Liver (tissue), 9 donors: ENCODE data around the gene LDLRAD4. TPM values are rescaled to one million over a fixed set of nuclear protein-coding genes. Genes with fewer than 3 reads are reported as not detected.

Experiments used
- DNase-seq: peaks from one replicate; pipeline ENCODE4 v3.0.0-alpha.2; 2017; ENCODE audit warnings: low spot score
- H3K27ac ChIP-seq, 2 donors: one replicate each; pipeline ENCODE4 v1.7.0; 2013; ENCODE audit warnings: inconsistent platforms in 2 of 2, low read length in 2 of 2, control low read depth in 1 of 2, low read depth in 1 of 2, mild to moderate bottlenecking in 1 of 2
- H3K27me3 ChIP-seq, 4 donors: one replicate each; pipeline versions ENCODE4 v1.6.1 to v1.7.0; 2013; ENCODE audit warnings: low read length in 3 of 4, inconsistent platforms in 1 of 4, mild to moderate bottlenecking in 1 of 4, moderate library complexity in 1 of 4; ENCODE audit not compliant: control insufficient read depth in 4 of 4, insufficient read depth in 4 of 4
- H3K36me3 ChIP-seq, 4 donors: one replicate each; pipeline versions ENCODE4 v1.6.1 to v1.7.0; 2013; ENCODE audit warnings: low read length in 3 of 4, mild to moderate bottlenecking in 3 of 4, low read depth in 1 of 4, moderate library complexity in 1 of 4; ENCODE audit not compliant: control insufficient read depth in 4 of 4, insufficient read depth in 3 of 4
- H3K4me1 ChIP-seq, 4 donors: one replicate each; pipeline versions ENCODE4 v1.6.1 to v1.7.0; 2013; ENCODE audit warnings: low read length in 3 of 4, mild to moderate bottlenecking in 3 of 4, moderate library complexity in 1 of 4; ENCODE audit not compliant: control insufficient read depth in 4 of 4, insufficient read depth in 4 of 4
- H3K4me3 ChIP-seq, 3 donors: one replicate each; pipeline versions ENCODE4 v1.6.1 to v1.7.0; 2013; ENCODE audit warnings: low read length in 3 of 3, control low read depth in 1 of 3, low read depth in 1 of 3, mild to moderate bottlenecking in 1 of 3
- H3K9ac ChIP-seq, 2 donors: one replicate each; pipeline ENCODE4 v1.7.0; 2013; ENCODE audit warnings: low read length in 2 of 2, mild to moderate bottlenecking in 2 of 2, moderate library complexity in 2 of 2, control low read depth in 1 of 2, low read depth in 1 of 2
- H3K9me3 ChIP-seq, 4 donors: one replicate each; pipeline versions ENCODE4 v1.6.1 to v1.7.0; 2013; ENCODE audit warnings: low read length in 3 of 4; ENCODE audit not compliant: control insufficient read depth in 4 of 4
- ATF3 ChIP-seq: IDR thresholded peaks from 2 replicates; pipeline ENCODE4 v1.6.1; 2016; ENCODE audit warnings: antibody characterized with exemption
- CTCF ChIP-seq: fragments of 150-350 bp; IDR thresholded peaks from 2 replicates; pipeline ENCODE4 v1.5.1; 2017; ENCODE audit warnings: improper control_type of control experiment, low read depth, low read length; ENCODE audit not compliant: missing input control
- EGR1 ChIP-seq, 2 donors: IDR thresholded peaks; 2 replicates each; pipeline ENCODE4 v1.6.1; 2016 to 2018; ENCODE audit warnings: antibody characterized with exemption in 2 of 2, low read depth in 2 of 2
- FOXA1 ChIP-seq: IDR thresholded peaks from 2 replicates; pipeline ENCODE4 v1.6.1; 2016; ENCODE audit warnings: antibody characterized with exemption
- FOXA2 ChIP-seq: IDR thresholded peaks from 2 replicates; pipeline ENCODE4 v1.6.1; 2016; ENCODE audit warnings: antibody characterized with exemption
- GABPA ChIP-seq, 2 donors: IDR thresholded peaks in 1 of 2; conservative IDR thresholded peaks in 1 of 2; 2 replicates each; pipeline ENCODE4 v1.6.1; 2016; ENCODE audit warnings: antibody characterized with exemption in 2 of 2, mild to moderate bottlenecking in 1 of 2, moderate library complexity in 1 of 2
- HNF4A ChIP-seq, 2 donors: conservative IDR thresholded peaks; 2 replicates each; pipeline ENCODE4 v1.6.1; 2016; ENCODE audit warnings: antibody characterized with exemption in 2 of 2, mild to moderate bottlenecking in 2 of 2
- HNF4G ChIP-seq: IDR thresholded peaks from 2 replicates; pipeline ENCODE4 v1.6.1; 2016; ENCODE audit warnings: antibody characterized with exemption
- JUND ChIP-seq, 2 donors: IDR thresholded peaks; 2 replicates each; pipeline ENCODE4 v1.6.1; 2016; ENCODE audit warnings: antibody characterized with exemption in 2 of 2
- NR2F2 ChIP-seq: IDR thresholded peaks from 2 replicates; pipeline ENCODE4 v1.6.1; 2016; ENCODE audit warnings: antibody characterized with exemption
- RAD21 ChIP-seq, 2 donors: IDR thresholded peaks; 2 replicates each; pipeline ENCODE4 v1.6.1; 2016; ENCODE audit warnings: antibody characterized with exemption in 2 of 2, mild to moderate bottlenecking in 2 of 2
- RXRA ChIP-seq, 2 donors: IDR thresholded peaks; 2 replicates each; pipeline ENCODE4 v1.6.1; 2017 to 2018; ENCODE audit warnings: antibody characterized with exemption in 2 of 2, mild to moderate bottlenecking in 1 of 2
- SP1 ChIP-seq: IDR thresholded peaks from 2 replicates; pipeline ENCODE4 v1.6.1; 2018; ENCODE audit warnings: antibody characterized with exemption, mild to moderate bottlenecking
- TAF1 ChIP-seq: conservative IDR thresholded peaks from 2 replicates; pipeline ENCODE4 v1.6.1; 2016; ENCODE audit warnings: antibody characterized with exemption, mild to moderate bottlenecking
- YY1 ChIP-seq: IDR thresholded peaks from 2 replicates; pipeline ENCODE4 v1.6.1; 2016; ENCODE audit warnings: antibody characterized with exemption, mild to moderate bottlenecking
- ZBTB33 ChIP-seq: IDR thresholded peaks from 2 replicates; pipeline ENCODE4 v1.6.1; 2016; ENCODE audit warnings: antibody characterized with exemption
- WGBS: extraction: QIAGEN DNeasy Blood & Tissue Kit; methylation state at CpG from one replicate; pipeline ENCODE4 v1.1.7; 2013; 5-methylcytosine and 5-hydroxymethylcytosine counted together
- polyA plus RNA-seq, 2 donors: library from polyadenylated mRNA; stranded (reverse) in 1 of 2; unstranded in 1 of 2; fragments of 200-250 nt in 1 of 2; fragments of >200 nt in 1 of 2; fragmentation: Nextera tagmentation in 1 of 2; extraction: Ambion mirVana in 1 of 2; gene quantifications; one replicate each; pipeline versions ENCODE4 v1.2.1 to v1.2.3, GENCODE V29; 2013 to 2015
- total RNA-seq, 2 donors: library from RNA; depleted of rRNA; stranded (reverse); fragments of >200 nt; gene quantifications; one replicate each; pipeline ENCODE4 v1.2.3, GENCODE V29; 2014
- TF ChIP-seq, protein P1 (sequence below): IDR thresholded peaks from 2 replicates; pipeline ENCODE4 v1.6.1; 2016; ENCODE audit warnings: antibody characterized with exemption
- TF ChIP-seq, protein P2 (sequence below): IDR thresholded peaks from 2 replicates; pipeline ENCODE4 v1.6.1; 2016; ENCODE audit warnings: antibody characterized with exemption, mild to moderate bottlenecking
- donor health status: healthy.
- donor health status: healthy.
- donor health status: healthy.
- donor health status: healthy.
- donor health status: healthy.

The LDLRAD4 gene
- total and polyA plus RNA-seq, 4 donors = 4.8 to 41.7 (median 12.7) TPM

GRCh38 chr18:13298262-13298661 lies 79.7 kb downstream of the LDLRAD4 start:
- Histone ChIP-seq H3K27ac (no peak overlapping the region), H3K9ac (no peak overlapping the region), H3K9me3 (no peaks in the 10 kb centered on the region), H3K36me3 (no peaks in the 10 kb centered on the region), H3K4me3 (no peak overlapping the region), H3K27me3 (no peaks in the 10 kb centered on the region), H3K4me1 (no peaks in the 10 kb centered on the region)
- TF ChIP-seq YY1 = no peak
- TF ChIP-seq HNF4G = no peak
- TF ChIP-seq SP1 = no peak
- no peak for TF ChIP-seq ATF3
- no peak for TF ChIP-seq EGR1 (IDR thresholded peaks at IDR 0.05; ENCODE audit: low read depth in 2 of 2)
- no peak for TF ChIP-seq HNF4A (conservative IDR thresholded peaks at IDR 0.05)
- no peak for TF ChIP-seq TAF1
- TF ChIP-seq, protein P1, sequence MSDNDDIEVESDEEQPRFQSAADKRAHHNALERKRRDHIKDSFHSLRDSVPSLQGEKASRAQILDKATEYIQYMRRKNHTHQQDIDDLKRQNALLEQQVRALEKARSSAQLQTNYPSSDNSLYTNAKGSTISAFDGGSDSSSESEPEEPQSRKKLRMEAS = no peak
- TF ChIP-seq FOXA2 = no peak
- no peak for TF ChIP-seq GABPA (IDR thresholded peaks at IDR 0.05 in 1 of 2, conservative IDR thresholded peaks at IDR 0.05 in 1 of 2)
- no peak for TF ChIP-seq RAD21 (IDR thresholded peaks at IDR 0.05)
- TF ChIP-seq FOXA1 = no peak
- no peak for TF ChIP-seq NR2F2
- TF ChIP-seq, protein P2, sequence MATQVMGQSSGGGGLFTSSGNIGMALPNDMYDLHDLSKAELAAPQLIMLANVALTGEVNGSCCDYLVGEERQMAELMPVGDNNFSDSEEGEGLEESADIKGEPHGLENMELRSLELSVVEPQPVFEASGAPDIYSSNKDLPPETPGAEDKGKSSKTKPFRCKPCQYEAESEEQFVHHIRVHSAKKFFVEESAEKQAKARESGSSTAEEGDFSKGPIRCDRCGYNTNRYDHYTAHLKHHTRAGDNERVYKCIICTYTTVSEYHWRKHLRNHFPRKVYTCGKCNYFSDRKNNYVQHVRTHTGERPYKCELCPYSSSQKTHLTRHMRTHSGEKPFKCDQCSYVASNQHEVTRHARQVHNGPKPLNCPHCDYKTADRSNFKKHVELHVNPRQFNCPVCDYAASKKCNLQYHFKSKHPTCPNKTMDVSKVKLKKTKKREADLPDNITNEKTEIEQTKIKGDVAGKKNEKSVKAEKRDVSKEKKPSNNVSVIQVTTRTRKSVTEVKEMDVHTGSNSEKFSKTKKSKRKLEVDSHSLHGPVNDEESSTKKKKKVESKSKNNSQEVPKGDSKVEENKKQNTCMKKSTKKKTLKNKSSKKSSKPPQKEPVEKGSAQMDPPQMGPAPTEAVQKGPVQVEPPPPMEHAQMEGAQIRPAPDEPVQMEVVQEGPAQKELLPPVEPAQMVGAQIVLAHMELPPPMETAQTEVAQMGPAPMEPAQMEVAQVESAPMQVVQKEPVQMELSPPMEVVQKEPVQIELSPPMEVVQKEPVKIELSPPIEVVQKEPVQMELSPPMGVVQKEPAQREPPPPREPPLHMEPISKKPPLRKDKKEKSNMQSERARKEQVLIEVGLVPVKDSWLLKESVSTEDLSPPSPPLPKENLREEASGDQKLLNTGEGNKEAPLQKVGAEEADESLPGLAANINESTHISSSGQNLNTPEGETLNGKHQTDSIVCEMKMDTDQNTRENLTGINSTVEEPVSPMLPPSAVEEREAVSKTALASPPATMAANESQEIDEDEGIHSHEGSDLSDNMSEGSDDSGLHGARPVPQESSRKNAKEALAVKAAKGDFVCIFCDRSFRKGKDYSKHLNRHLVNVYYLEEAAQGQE = no peak
- TF ChIP-seq ZBTB33 = no peak
- no peak for TF ChIP-seq JUND (IDR thresholded peaks at IDR 0.05)
- TF ChIP-seq RXRA (IDR thresholded peaks at IDR 0.05) = no peak
- 97% methylated on average over 10 of the region's 10 CpGs for WGBS
- no peak for DNase-seq

DNA sequence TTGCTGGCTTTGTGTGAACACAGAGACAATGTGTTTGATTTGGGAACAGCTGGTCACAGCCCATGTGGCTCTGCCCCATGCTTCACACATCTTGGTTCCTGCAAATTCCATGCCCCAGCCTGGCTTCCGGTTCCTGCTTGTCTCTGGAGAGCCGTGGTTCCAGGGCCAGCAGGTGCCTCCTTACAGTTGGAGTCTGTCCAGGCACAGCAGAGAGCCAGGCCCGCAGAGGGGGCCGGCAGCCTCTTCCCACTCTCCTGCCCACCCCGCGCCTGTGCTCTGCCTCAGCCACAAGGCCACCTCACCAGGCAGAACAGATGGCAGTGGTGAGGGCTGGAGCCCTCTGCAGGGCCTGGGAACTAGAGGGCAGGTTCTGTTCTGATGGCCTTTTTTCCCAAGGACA lies 81.5 kb downstream of the LDLRAD4 start:
- Histone ChIP-seq H3K36me3 (no peaks in the 10 kb centered on the region), H3K4me1 (no peaks in the 10 kb centered on the region), H3K4me3 (no peak overlapping the region), H3K27me3 (no peaks in the 10 kb centered on the region), H3K27ac (no peak overlapping the region), H3K9me3 (no peaks in the 10 kb centered on the region), H3K9ac (no peak overlapping the region)
- TF ChIP-seq RXRA (IDR thresholded peaks at IDR 0.05) = no peak
- TF ChIP-seq RAD21 (IDR thresholded peaks at IDR 0.05) = no peak
- no peak for TF ChIP-seq CTCF
- no peak for TF ChIP-seq GABPA (IDR thresholded peaks at IDR 0.05 in 1 of 2, conservative IDR thresholded peaks at IDR 0.05 in 1 of 2)
- no peak for TF ChIP-seq HNF4A (conservative IDR thresholded peaks at IDR 0.05)
- TF ChIP-seq NR2F2 = no peak
- no peak for TF ChIP-seq SP1
- TF ChIP-seq, protein P2 = no peak
- DNase-seq = no peak
- WGBS = 86% methylated on average over 6 of the region's 6 CpGs
